Mucosa of descending colon (tissue), 3 donors: ENCODE results near the gene SPTBN5. TPM values are rescaled to one million over a fixed set of nuclear protein-coding genes. Genes with fewer than 3 reads are reported as not detected.
A peak's percentile ranks its signal among the peaks of the same experiment; 100 is the strongest.

ENCODE experiments used
- ATAC-seq: fragments of 200-7000 bp; cut with Tn5 transposase; one replicate; pipeline ENCODE4 v1.9.1; 2020; ENCODE audit warnings: mild to moderate bottlenecking, moderate library complexity
- DNase-seq, 3 donors: peaks; one replicate each; pipeline ENCODE4 v3.0.0-alpha.2; 2020
- H3K36me3 ChIP-seq: fragments of 200-600 bp; one replicate; pipeline ENCODE4 v1.8.0; 2021; ENCODE audit warnings: low read depth, mild to moderate bottlenecking
- H3K4me1 ChIP-seq: fragments of 200-600 bp; one replicate; pipeline ENCODE4 v1.8.0; 2021; ENCODE audit warnings: low read depth, mild to moderate bottlenecking
- H3K4me3 ChIP-seq: fragments of 200-600 bp; one replicate; pipeline ENCODE4 v1.8.0; 2021; ENCODE audit warnings: mild to moderate bottlenecking
- H3K9me3 ChIP-seq: fragments of 200-600 bp; one replicate; pipeline ENCODE4 v1.8.0; 2021; ENCODE audit warnings: mild to moderate bottlenecking
- CTCF ChIP-seq: fragments of 200-600 bp; IDR thresholded peaks from one replicate; pipeline ENCODE4 v1.8.0; 2022; ENCODE audit warnings: antibody characterized with exemption, mild to moderate bottlenecking
- intact Hi-C, 2 donors: fragments of 100-400 bp; cut with DNase I in 1 of 2; cut with micrococcal nuclease in 1 of 2; formaldehyde crosslinking; loops; one replicate each; pipeline versions ENCODE4 v1.11.0 to v1.11.1; 2022; cut with DNase I, micrococcal nuclease
- total RNA-seq, 3 donors: library from RNA; stranded (reverse); fragmentation: NEBNext Ultra II Directional in 2 of 3; extraction: Animal tissue kit (Norgen Biotek cat#: 25700) in 2 of 3; gene quantifications; one replicate each; pipeline versions ENCODE4 v1.2.1 to v1.2.4, GENCODE V29; 2021 to 2023
- donor health status: DM: no; HTN: no; CAD: no; lungs with moderate emphysema.
- donor health status: DM: no; HTN: no; CAD: no.
- donor health status: DM: no; HTN: yes; CAD: no.

Gene SPTBN5
- total RNA-seq, 3 donors from 2014 or later = 0.36 to 2.2 (median 0.87) TPM

GRCh38 chr15:41882689-41883483, 11.0 kb downstream of the SPTBN5 start:
- ATAC-seq (peak; percentile 9), DNase-seq (no peak)
- Histone ChIP-seq H3K9me3 (no peaks in the 10 kb centered on the region), H3K36me3 (no peaks in the 10 kb centered on the region), H3K4me3 (no peak overlapping the region), H3K4me1 (peaks cover 14% of the 10 kb centered on the region)
- no peak for TF ChIP-seq CTCF
- intact Hi-C loops = no loop called here

GRCh38 chr15:41881920-41882688, 11.7 kb downstream of the SPTBN5 start:
- Histone ChIP-seq H3K9me3 (no peaks in the 10 kb centered on the region), H3K36me3 (no peaks in the 10 kb centered on the region), H3K4me3 (no peak overlapping the region), H3K4me1 (peaks cover 14% of the 10 kb centered on the region)
- TF ChIP-seq CTCF = no peak
- intact Hi-C loops = no loop called here
- ATAC-seq (peak; percentile 66), DNase-seq (peak in 2 of 3 donors; percentile 24 to 58)

- TF ChIP-seq CTCF = no peak
- ATAC-seq = peak; percentile 2
- intact Hi-C loops = no loop called here
- Histone ChIP-seq H3K4me3 (no peak overlapping the region), H3K36me3 (no peaks in the 10 kb centered on the region), H3K9me3 (no peaks in the 10 kb centered on the region), H3K4me1 (peaks cover 14% of the 10 kb centered on the region)
- DNase-seq = no peak
These were observed 12.3 kb downstream of the SPTBN5 start for GRCh38 chr15:41881550-41881919.

GRCh38 chr15:41881086-41881485, 12.8 kb downstream of the SPTBN5 start:
- TF ChIP-seq CTCF = no peak
- no peak for ATAC-seq
- intact Hi-C loops = no loop called here
- DNase-seq = no peak
- Histone ChIP-seq H3K4me3 (no peak overlapping the region), H3K4me1 (peaks cover 14% of the 10 kb centered on the region), H3K9me3 (no peaks in the 10 kb centered on the region), H3K36me3 (no peaks in the 10 kb centered on the region)

- Histone ChIP-seq H3K36me3 (no peaks in the 10 kb centered on the region), H3K4me3 (no peak overlapping the region), H3K4me1 (peaks cover 14% of the 10 kb centered on the region), H3K9me3 (no peaks in the 10 kb centered on the region)
- intact Hi-C loops = no loop called here
- no peak for ATAC-seq
- no peak for DNase-seq
- no peak for TF ChIP-seq CTCF
These were observed 13.5 kb downstream of the SPTBN5 start for GRCh38 chr15:41880156-41880877.
